ENCODE measurements around the gene ECI1. TPM values are rescaled to one million over a fixed set of nuclear protein-coding genes. Genes with fewer than 3 reads are reported as not detected.

ECI1 gene
- total RNA-seq, 2 donors from 2014 or later, result 48.5 to 87.0 TPM

DNA sequence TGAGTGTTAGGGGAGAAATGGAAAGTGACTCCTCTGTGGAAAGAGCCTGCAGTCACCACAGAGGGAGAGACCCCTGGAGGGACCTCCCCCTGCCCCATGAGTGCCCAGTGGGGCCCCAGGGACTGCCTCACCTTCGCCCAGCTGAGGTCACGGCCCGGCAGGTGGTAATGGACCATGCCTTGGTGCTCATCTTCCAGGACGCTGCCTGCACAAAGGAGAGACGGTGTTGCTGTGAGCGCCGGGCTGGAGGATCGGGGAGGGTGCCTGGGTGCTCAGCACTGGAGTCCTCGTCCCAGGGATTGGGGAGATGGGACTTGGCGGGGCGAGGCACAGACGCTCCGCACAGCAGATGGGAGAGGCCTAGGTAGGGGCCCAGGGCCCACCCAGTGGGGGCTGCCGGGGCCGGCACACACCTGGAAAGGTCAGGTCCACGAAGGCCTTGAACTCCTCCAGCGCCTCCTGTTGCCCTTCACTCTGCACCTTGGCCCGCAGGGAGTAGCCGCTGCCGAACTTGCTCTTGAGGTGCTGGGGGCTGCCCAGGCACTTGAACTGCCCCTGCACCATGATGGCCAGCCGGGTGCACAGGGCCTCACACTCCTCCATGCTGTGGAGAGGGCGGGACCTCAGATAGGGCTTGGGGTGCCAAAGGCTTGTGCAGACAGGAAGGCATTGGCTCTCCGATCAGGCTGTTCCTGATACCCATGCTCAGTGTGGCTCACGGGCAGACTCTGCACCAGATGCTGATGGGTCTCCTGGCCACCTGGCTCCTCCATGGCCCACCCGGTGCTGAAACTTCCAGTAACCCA, 26.3 kb upstream of the ECI1 start:
- WGBS, result 83% methylated on average over 25 of the region's 25 CpGs
- DNase-seq (ENCODE audit: low spot score), result no peak
- intact Hi-C loops (cut with DNase I), result no loop called here
- Histone ChIP-seq H3K4me3 (no peak overlapping the region), H3K36me3 (no peaks in the 10 kb centered on the region), H3K27ac (no peak overlapping the region), H3K4me1 (replicated peaks) (no peaks in the 10 kb centered on the region), H3K27me3 (replicated peaks; ENCODE audit: insufficient read depth) (no peaks in the 10 kb centered on the region), H3K9me3 (no peaks in the 10 kb centered on the region)
- TF ChIP-seq, protein P1, sequence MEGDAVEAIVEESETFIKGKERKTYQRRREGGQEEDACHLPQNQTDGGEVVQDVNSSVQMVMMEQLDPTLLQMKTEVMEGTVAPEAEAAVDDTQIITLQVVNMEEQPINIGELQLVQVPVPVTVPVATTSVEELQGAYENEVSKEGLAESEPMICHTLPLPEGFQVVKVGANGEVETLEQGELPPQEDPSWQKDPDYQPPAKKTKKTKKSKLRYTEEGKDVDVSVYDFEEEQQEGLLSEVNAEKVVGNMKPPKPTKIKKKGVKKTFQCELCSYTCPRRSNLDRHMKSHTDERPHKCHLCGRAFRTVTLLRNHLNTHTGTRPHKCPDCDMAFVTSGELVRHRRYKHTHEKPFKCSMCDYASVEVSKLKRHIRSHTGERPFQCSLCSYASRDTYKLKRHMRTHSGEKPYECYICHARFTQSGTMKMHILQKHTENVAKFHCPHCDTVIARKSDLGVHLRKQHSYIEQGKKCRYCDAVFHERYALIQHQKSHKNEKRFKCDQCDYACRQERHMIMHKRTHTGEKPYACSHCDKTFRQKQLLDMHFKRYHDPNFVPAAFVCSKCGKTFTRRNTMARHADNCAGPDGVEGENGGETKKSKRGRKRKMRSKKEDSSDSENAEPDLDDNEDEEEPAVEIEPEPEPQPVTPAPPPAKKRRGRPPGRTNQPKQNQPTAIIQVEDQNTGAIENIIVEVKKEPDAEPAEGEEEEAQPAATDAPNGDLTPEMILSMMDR (IDR thresholded peaks at IDR 0.05), result no peak
- TF ChIP-seq POLR2A (IDR thresholded peaks at IDR 0.05) (no peak), POLR2AphosphoS5 (IDR thresholded peaks at IDR 0.05) (no peak)

DNA sequence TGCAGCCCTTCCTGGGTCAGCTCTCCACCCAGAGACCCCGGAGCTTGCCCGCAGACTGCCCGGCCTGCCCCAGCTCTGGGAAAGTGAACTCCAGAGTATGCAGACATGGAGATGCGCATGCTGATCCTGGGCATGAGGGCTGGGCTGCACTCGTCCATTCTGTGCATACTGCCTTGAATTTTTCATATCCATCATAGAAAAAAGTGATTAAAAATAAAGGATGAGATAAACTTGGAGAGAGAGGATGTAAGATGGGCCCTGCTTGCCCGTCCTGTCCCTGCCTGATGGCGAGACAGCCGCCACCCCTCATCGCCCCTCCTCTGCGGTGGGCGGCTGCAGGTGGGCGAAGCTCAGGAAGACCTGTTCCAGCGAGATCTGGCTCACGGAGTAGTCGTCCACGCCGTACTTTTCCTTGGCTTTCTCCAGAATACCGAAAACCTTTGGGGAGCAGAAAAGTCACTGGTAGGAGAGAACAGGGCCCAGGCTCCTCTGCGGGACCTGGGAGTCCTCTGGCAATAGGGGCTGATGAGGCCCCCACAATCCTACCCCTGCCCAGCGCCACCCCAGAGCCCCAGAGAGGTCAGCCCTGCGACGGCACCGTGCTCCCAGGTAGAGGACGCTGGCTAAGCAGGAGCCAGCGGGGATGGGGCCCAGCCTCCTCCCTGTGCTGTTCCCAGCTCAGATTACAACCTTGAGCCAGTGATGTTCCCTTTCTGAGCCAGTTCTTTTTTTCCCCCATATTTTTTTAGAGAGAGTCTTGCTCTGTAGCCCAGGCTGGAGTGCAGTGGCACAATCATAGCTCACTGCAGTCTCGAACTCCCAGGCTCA, 25.2 kb upstream of the ECI1 start:
- Histone ChIP-seq H3K27me3 (replicated peaks; ENCODE audit: insufficient read depth) (no peaks in the 10 kb centered on the region), H3K4me3 (no peak overlapping the region), H3K4me1 (replicated peaks) (no peaks in the 10 kb centered on the region), H3K27ac (no peak overlapping the region), H3K9me3 (no peaks in the 10 kb centered on the region), H3K36me3 (no peaks in the 10 kb centered on the region)
- DNase-seq (ENCODE audit: low spot score), result no peak
- 59% methylated on average over 26 of the region's 26 CpGs for WGBS
- intact Hi-C loops (cut with DNase I), result no loop called here
- no peak for TF ChIP-seq POLR2A (IDR thresholded peaks at IDR 0.05)
- no peak for TF ChIP-seq POLR2AphosphoS5 (IDR thresholded peaks at IDR 0.05)
- TF ChIP-seq, protein P1 (IDR thresholded peaks at IDR 0.05), result no peak

DNA sequence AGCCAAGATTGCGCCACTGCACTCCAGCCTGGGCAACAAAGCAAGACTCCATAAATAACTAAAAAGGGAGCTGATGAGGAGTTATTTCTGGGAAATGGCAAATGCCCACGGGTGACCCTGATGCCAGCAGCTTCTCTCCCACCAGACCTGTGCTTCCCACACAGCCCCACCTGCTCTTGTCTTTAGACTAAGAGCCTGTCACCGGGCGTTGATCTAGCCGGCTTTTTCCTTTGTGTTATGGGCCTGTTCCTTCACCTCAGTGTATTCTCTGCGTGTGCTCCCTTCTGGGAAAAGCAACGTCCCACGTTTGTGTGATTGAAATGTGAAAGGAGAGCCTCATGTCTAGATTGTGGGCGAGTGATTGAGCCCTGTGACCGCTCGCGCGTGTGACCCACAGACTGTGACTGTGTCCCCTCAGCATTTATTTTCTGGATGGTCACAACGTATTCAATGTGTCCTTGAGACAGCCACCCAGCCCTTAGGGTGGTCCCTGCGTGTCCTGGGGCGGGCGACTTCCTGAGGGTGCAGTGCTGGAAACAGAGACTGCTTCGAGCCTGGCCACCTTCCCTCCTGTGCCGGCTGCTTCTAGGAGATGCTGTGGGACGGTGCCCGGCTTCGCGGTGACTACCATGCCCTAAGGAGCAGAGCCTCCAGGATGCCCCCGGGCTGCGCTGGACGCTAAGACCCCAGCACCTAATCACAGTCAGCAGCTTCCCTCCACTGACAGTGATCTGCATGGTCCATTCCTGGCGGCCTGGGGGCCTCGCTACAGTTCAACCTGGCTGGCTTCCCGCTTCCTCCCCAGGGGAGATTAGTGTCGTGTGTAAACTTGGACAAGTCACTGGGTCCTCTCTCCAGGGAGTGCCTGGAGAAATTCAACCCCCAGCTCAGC, 24.3 kb upstream of the ECI1 start:
- no peaks in the 10 kb centered on the region for H3K27me3 ChIP-seq (replicated peaks; ENCODE audit: insufficient read depth)
- H3K27ac ChIP-seq, result no peak overlapping the region
- H3K4me1 ChIP-seq (replicated peaks), result no peaks in the 10 kb centered on the region
- no peak overlapping the region for H3K4me3 ChIP-seq
- H3K9me3 ChIP-seq, result no peaks in the 10 kb centered on the region
- WGBS, result 77% methylated on average over 30 of the region's 30 CpGs
- intact Hi-C loops (cut with DNase I), result no loop called here
- H3K36me3 ChIP-seq, result no peaks in the 10 kb centered on the region
- no peak for DNase-seq (ENCODE audit: low spot score)
- TF ChIP-seq POLR2AphosphoS5 (IDR thresholded peaks at IDR 0.05) (no peak), POLR2A (IDR thresholded peaks at IDR 0.05) (no peak)
- TF ChIP-seq, protein P1 (IDR thresholded peaks at IDR 0.05), result no peak

DNA sequence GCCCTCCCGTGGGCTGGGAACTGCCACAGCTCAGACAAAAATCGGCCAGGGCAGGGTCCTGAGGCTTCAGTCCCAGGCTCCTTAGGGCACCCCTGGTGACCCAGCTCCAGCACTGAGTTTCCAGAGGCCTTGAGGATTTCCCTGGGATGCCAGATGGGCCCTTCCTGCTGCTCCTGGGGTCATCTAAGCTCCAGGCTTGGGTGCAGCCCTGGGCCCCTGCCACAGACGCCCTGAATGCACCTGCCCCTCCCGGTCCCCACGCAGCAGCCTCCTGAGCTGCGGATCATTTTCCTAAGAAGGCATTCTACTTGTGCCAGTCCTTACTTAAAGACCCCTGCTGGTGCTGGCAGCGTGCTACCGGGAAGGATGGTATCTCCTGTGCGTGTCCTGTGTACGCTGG, 22.5 kb upstream of the ECI1 start:
- TF ChIP-seq POLR2A (IDR thresholded peaks at IDR 0.05), result no peak
- no peak for TF ChIP-seq POLR2AphosphoS5 (IDR thresholded peaks at IDR 0.05)
- TF ChIP-seq, protein P1 (IDR thresholded peaks at IDR 0.05), result no peak
- no peak for DNase-seq (ENCODE audit: low spot score)
- peaks cover 4% of the 10 kb centered on the region for H3K4me1 ChIP-seq (replicated peaks)

More for the DNA sequence above, 22.5 kb upstream of the ECI1 start:
- H3K9me3 ChIP-seq, result no peaks in the 10 kb centered on the region
- 84% methylated on average over 8 of the region's 10 CpGs for WGBS
- no peak overlapping the region for H3K27ac ChIP-seq
- H3K36me3 ChIP-seq, result no peaks in the 10 kb centered on the region
- intact Hi-C loops (cut with DNase I), result no loop called here
- H3K27me3 ChIP-seq (replicated peaks; ENCODE audit: insufficient read depth), result no peaks in the 10 kb centered on the region
- no peak overlapping the region for H3K4me3 ChIP-seq
